GM06990 (cell line): ENCODE data around the gene SERTAD4.

Source experiments
- DNase-seq: peaks from one replicate; pipeline ENCODE4 v3.0.0-alpha.2; 2011; ENCODE audit not compliant: insufficient read length; ENCODE audit errors: extremely low read depth
- H3K27me3 ChIP-seq: replicated peaks from 2 replicates; pipeline ENCODE4 v1.6.0; 2011; ENCODE audit warnings: low read length; ENCODE audit not compliant: control insufficient read depth, insufficient read depth
- H3K36me3 ChIP-seq: 2 replicates; pipeline ENCODE4 v1.5.1; 2011; ENCODE audit warnings: low read length; ENCODE audit not compliant: control insufficient read depth, insufficient read depth
- H3K4me3 ChIP-seq: replicated peaks from 2 replicates; pipeline ENCODE4 v1.5.1; 2011; ENCODE audit warnings: low read depth, mild to moderate bottlenecking, control low read depth, low read length
- TF ChIP-seq, protein P1 (sequence below): IDR thresholded peaks from 2 replicates; pipeline ENCODE4 v1.5.1; 2011; ENCODE audit warnings: low read length, control low read depth, mild to moderate bottlenecking, inconsistent platforms; ENCODE audit not compliant: insufficient read depth, poor library complexity, severe bottlenecking

SERTAD4 gene

DNA sequence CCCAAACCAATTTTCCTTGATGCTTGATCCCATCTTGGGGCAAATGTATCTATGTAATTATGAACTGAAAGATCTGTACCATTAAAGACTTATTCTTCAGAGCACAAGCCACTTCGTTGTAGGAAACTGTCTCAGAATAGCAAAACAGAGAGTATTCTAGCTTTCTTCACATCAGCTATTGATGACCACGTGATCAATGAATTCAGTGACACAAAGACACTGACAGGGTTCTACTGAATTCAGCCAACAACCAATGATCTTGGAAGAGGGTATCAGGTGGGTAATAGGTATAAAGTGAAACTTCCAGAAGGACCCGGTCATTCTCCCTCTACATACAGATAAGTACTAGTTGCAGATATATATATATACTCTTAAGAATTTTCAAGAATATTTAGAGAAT lies 33.8 kb upstream of the SERTAD4 start:
- Histone ChIP-seq H3K4me3 (no peak overlapping the region), H3K36me3 (no peaks in the 10 kb centered on the region), H3K27me3 (no peaks in the 10 kb centered on the region)
- DNase-seq, result no peak
- TF ChIP-seq, protein P1, sequence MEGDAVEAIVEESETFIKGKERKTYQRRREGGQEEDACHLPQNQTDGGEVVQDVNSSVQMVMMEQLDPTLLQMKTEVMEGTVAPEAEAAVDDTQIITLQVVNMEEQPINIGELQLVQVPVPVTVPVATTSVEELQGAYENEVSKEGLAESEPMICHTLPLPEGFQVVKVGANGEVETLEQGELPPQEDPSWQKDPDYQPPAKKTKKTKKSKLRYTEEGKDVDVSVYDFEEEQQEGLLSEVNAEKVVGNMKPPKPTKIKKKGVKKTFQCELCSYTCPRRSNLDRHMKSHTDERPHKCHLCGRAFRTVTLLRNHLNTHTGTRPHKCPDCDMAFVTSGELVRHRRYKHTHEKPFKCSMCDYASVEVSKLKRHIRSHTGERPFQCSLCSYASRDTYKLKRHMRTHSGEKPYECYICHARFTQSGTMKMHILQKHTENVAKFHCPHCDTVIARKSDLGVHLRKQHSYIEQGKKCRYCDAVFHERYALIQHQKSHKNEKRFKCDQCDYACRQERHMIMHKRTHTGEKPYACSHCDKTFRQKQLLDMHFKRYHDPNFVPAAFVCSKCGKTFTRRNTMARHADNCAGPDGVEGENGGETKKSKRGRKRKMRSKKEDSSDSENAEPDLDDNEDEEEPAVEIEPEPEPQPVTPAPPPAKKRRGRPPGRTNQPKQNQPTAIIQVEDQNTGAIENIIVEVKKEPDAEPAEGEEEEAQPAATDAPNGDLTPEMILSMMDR, result no peak

DNA sequence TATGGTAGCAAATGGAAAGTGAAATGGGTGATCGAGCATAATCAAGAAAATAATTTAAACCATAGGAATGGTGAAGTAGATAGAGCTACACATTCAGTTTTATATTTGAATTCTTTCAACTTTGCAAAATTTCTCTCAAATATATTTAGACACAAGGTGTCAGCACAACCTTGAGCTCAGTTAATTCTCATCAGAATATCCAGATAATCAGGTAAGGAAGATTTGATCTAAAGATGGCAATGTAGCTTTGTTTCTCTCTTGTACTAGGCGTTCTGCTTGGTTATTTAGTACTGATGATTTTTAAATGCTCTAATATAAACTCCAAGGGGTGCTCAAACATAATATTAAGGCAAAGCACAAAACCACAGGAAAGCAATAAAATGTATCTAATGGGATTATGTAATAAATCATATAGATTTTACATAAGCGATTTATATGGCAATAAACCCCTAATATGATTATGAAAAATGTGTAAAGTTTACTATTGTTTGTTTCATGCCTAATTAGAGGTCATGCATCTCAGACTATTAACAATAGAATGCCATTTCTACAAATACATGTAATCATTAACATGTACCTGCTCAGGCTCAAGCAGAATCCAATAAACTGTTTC lies 32.4 kb upstream of the SERTAD4 start:
- Histone ChIP-seq H3K4me3 (no peak overlapping the region), H3K27me3 (no peaks in the 10 kb centered on the region)

DNA sequence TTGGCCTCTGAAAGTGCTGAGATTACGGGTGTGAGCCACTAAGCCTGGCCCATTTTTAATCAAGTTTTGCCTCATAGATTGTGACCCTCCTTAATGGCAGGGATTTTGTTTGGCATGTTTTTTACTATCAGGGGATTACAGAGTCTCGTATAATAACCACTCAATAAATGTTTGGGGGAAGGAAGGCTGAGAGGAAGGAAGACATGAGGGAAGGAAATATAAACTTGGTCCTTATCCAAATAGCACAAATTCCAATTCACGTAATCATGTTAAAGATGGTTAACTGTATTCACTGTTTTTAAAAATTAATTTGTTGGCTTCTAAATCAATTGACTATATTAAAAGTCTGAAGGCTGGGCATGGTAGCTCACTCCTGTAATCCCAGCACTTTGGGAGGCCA lies 30.9 kb upstream of the SERTAD4 start:
- Histone ChIP-seq H3K27me3 (no peaks in the 10 kb centered on the region), H3K4me3 (no peak overlapping the region), H3K36me3 (no peaks in the 10 kb centered on the region)
- TF ChIP-seq, protein P1, result no peak
- DNase-seq, result no peak

More for the DNA sequence above, 32.4 kb upstream of the SERTAD4 start:
- TF ChIP-seq, protein P1, result no peak
- no peaks in the 10 kb centered on the region for H3K36me3 ChIP-seq
- no peak for DNase-seq

DNA sequence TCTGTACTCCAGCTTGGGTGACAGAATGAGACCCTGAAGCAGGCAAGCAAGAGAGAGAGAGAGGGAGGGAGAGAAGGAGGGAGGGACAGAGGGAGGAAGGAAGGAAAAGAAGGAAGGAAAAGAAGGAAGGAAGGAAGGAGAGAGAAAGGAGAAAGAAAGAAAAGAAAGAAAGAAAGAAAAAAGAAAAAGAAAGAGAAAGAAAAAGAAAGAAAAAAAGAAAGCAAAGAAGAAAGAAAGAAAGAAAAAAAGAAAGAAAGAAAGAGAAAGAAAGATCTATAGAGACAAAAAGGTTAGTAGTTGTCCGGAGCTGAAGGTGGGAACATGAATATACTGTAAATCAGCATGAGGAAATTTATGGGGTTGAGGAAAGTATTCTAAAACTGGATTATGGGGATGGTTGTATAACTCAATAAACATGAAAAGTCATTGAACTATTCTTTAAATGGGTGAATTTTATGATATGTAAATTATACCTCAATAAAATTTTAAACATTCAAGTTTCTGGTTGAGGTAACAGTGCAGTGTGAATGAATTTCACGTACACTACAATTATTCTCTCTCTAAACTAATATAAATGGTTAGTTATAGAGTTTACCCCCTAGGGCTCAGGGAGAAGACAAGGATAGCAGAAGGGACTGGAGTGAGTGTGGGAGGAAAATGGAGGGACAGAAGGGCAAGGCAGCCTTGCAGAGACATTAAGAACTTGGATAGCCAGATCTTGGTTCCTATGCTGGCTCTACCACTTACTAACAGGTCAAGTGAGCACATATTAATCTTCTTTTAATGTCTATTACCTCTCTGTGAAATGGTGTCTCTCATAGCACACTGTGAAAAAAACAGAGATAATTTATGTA lies 24.8 kb upstream of the SERTAD4 start:
- no peak for DNase-seq
- H3K4me3 ChIP-seq, result no peak overlapping the region
- H3K27me3 ChIP-seq, result no peaks in the 10 kb centered on the region
- TF ChIP-seq, protein P1, result no peak
- H3K36me3 ChIP-seq, result no peaks in the 10 kb centered on the region

DNA sequence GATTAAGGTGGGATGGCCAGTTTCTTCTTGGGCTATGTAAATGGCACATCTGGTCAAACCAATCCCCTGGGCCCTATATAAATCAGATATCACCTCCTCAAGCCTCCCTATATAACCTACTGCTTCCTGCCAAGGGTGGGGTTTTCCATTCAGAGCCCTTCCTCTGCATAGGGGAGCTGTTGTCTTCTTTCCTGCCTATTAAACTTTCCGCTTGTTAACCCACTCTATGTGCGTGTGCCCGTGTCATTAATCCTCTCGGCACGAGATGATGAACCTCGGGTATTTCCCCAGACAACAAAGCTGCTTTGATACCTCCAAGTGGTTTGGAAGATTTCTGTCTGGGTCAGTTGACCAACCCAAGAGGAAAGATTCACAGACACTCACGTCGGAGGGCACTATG lies 19.3 kb upstream of the SERTAD4 start:
- TF ChIP-seq, protein P1, result no peak
- Histone ChIP-seq H3K27me3 (no peaks in the 10 kb centered on the region), H3K36me3 (no peaks in the 10 kb centered on the region), H3K4me3 (no peak overlapping the region)
- no peak for DNase-seq
